H1 (cell line): Measurements from ENCODE around the gene DAZL. TPM values are rescaled to one million over a fixed set of nuclear protein-coding genes. Genes with fewer than 3 reads are reported as not detected.

Source experiments
- CTCF ChIA-PET: fragments of 300-600 bp; sonication (Branson Sonifier 250); formaldehyde crosslinking; loops from one replicate; lab custom pipeline; 2021; ENCODE audit not compliant: partially characterized antibody; lab: Charles Lee
- POLR2A ChIA-PET: fragments of 300-600 bp; sonication (Branson Sonifier 250); formaldehyde crosslinking; loops from one replicate; lab custom pipeline; 2021; ENCODE audit warnings: inconsistent platforms; ENCODE audit not compliant: partially characterized antibody; lab: Charles Lee
- DNase-seq, 2 experiments: peaks; one replicate each; pipeline versions ENCODE4 v3.0.0 to v3.0.0-alpha.2; 2010 to 2022; ENCODE audit warnings: low spot score in 2 of 2, low read depth in 1 of 2, mixed read lengths in 1 of 2
- FAIRE-seq: peaks from 2 replicates; lab custom pipeline; 2011; peaks lifted over from hg19 to GRCh38; lab: Jason Lieb, UNC
- H2AFZ ChIP-seq: 2 replicates; pipeline ENCODE4 v1.8.1; 2012; ENCODE audit warnings: low read length, inconsistent platforms
- H2AK5ac ChIP-seq: 2 replicates; pipeline ENCODE4 v1.6.1; 2013; ENCODE audit warnings: low read depth, low read length
- H2BK120ac ChIP-seq: replicated peaks from 2 replicates; pipeline ENCODE3; 2013; ENCODE audit warnings: low read depth, low read length, inconsistent platforms
- H2BK12ac ChIP-seq: 2 replicates; pipeline ENCODE4 v1.6.1; 2013; ENCODE audit warnings: low read depth, low read length
- H2BK15ac ChIP-seq: 2 replicates; pipeline ENCODE4 v1.6.1; 2013; ENCODE audit warnings: low read length
- H2BK20ac ChIP-seq: 2 replicates; pipeline ENCODE4 v1.6.1; 2013; ENCODE audit warnings: low read length
- H2BK5ac ChIP-seq: 2 replicates; pipeline ENCODE4 v1.6.1; 2013; ENCODE audit warnings: low read depth, low read length
- H3K14ac ChIP-seq: 2 replicates; pipeline ENCODE4 v1.6.1; 2013; ENCODE audit warnings: inconsistent platforms; ENCODE audit not compliant: insufficient read length
- H3K18ac ChIP-seq: 2 replicates; pipeline ENCODE4 v1.6.1; 2013; ENCODE audit warnings: low read length; ENCODE audit errors: extremely low read depth
- H3K23ac ChIP-seq: 2 replicates; pipeline ENCODE4 v1.6.1; 2013; ENCODE audit warnings: inconsistent platforms; ENCODE audit not compliant: insufficient read length
- H3K23me2 ChIP-seq: 2 replicates; pipeline ENCODE4 v1.6.1; 2013; ENCODE audit warnings: low read depth, low read length
- H3K27ac ChIP-seq: 2 replicates; pipeline ENCODE4 v1.6.1; 2011; ENCODE audit warnings: low read depth, low read length, inconsistent platforms
- H3K27me3 ChIP-seq, 4 experiments: replicated peaks in 1 of 4; 1 replicate in 1 of 4; 2 replicates in 3 of 4; pipeline versions ENCODE4 v1.6.1 to v1.8.1; 2011 to 2013; ENCODE audit warnings: low read length in 3 of 4, mild to moderate bottlenecking in 3 of 4, inconsistent platforms in 2 of 4, mixed read lengths in 2 of 4, moderate library complexity in 1 of 4; ENCODE audit not compliant: control insufficient read depth in 3 of 4, insufficient read depth in 3 of 4; ENCODE audit errors: extremely low read depth in 1 of 4
- H3K36me3 ChIP-seq, 4 experiments: 2 replicates each; pipeline versions ENCODE4 v1.6.1 to v1.8.1; 2011 to 2013; ENCODE audit warnings: mild to moderate bottlenecking in 4 of 4, low read length in 3 of 4, moderate library complexity in 2 of 4, control low read depth in 1 of 4, inconsistent platforms in 1 of 4; ENCODE audit not compliant: insufficient read depth in 4 of 4, control insufficient read depth in 2 of 4
- H3K4ac ChIP-seq: replicated peaks from 2 replicates; pipeline ENCODE3; 2013; ENCODE audit warnings: low read length, low read depth, mixed read lengths, inconsistent platforms; ENCODE audit not compliant: insufficient read length
- H3K4me1 ChIP-seq, 4 experiments: replicated peaks in 1 of 4; 1 replicate in 1 of 4; 2 replicates in 3 of 4; pipeline versions ENCODE4 v1.6.1 to v1.8.1; 2011 to 2013; ENCODE audit warnings: low read length in 3 of 4, inconsistent platforms in 2 of 4, mixed read lengths in 1 of 4; ENCODE audit not compliant: insufficient read depth in 4 of 4, control insufficient read depth in 3 of 4
- H3K4me2 ChIP-seq, 2 experiments: 2 replicates each; pipeline versions ENCODE4 v1.6.1 to v1.8.1; 2011 to 2013; ENCODE audit warnings: low read depth in 2 of 2, low read length in 2 of 2, control low read depth in 1 of 2, inconsistent platforms in 1 of 2, mild to moderate bottlenecking in 1 of 2; ENCODE audit not compliant: insufficient read depth in 1 of 2
- H3K4me3 ChIP-seq, 4 experiments: fragments of 200-600, 300-600 bp in 1 of 4; sonication (generic), shearing (Covaris generic), sonication (Bioruptor Twin) in 1 of 4; 2 replicates each; pipeline versions ENCODE4 v1.5.1 to v1.8.1; 2011 to 2016; ENCODE audit warnings: low read length in 4 of 4, low read depth in 3 of 4, control low read depth in 2 of 4, inconsistent platforms in 2 of 4, mild to moderate bottlenecking in 2 of 4, mixed read lengths in 1 of 4, moderate library complexity in 1 of 4; ENCODE audit not compliant: insufficient read depth in 2 of 4; ENCODE audit errors: extremely low read depth in 1 of 4
- H3K56ac ChIP-seq: replicated peaks from 2 replicates; pipeline ENCODE3; 2013; ENCODE audit warnings: low read depth, mild to moderate bottlenecking, mixed read lengths, low read length, inconsistent platforms; ENCODE audit not compliant: insufficient read length
- H3K79me1 ChIP-seq: 2 replicates; pipeline ENCODE4 v1.6.1; 2013; ENCODE audit warnings: low read depth, low read length, control low read depth
- H3K79me2 ChIP-seq, 2 experiments: 2 replicates each; pipeline versions ENCODE4 v1.6.1 to v1.8.1; 2012 to 2013; ENCODE audit warnings: low read length in 2 of 2, mild to moderate bottlenecking in 2 of 2, inconsistent platforms in 1 of 2; ENCODE audit not compliant: insufficient read depth in 2 of 2, control insufficient read depth in 1 of 2
- H3K9ac ChIP-seq, 4 experiments: replicated peaks in 1 of 4; 1 replicate in 1 of 4; 2 replicates in 3 of 4; pipeline versions ENCODE4 v1.6.1 to v1.8.1; 2011 to 2013; ENCODE audit warnings: low read depth in 3 of 4, low read length in 3 of 4, control low read depth in 2 of 4, mild to moderate bottlenecking in 2 of 4, moderate library complexity in 2 of 4, inconsistent platforms in 1 of 4; ENCODE audit errors: extremely low read depth in 1 of 4
- H3K9me3 ChIP-seq, 2 experiments: 2 replicates each; pipeline versions ENCODE4 v1.6.1 to v1.8.1; 2012 to 2013; ENCODE audit warnings: mild to moderate bottlenecking in 2 of 2, moderate library complexity in 2 of 2, control low read depth in 1 of 2, inconsistent platforms in 1 of 2, low read depth in 1 of 2, low read length in 1 of 2, mixed read lengths in 1 of 2; ENCODE audit not compliant: insufficient read depth in 2 of 2
- H4K20me1 ChIP-seq, 2 experiments: replicated peaks in 1 of 2; 2 replicates each; pipeline versions ENCODE3 to v1.8.1; 2011 to 2013; ENCODE audit warnings: inconsistent platforms in 2 of 2, low read length in 2 of 2, mild to moderate bottlenecking in 1 of 2; ENCODE audit not compliant: insufficient read depth in 2 of 2, control insufficient read depth in 1 of 2
- H4K5ac ChIP-seq: 2 replicates; pipeline ENCODE4 v1.6.1; 2013; ENCODE audit warnings: low read length, low read depth, mixed read lengths, inconsistent platforms; ENCODE audit not compliant: insufficient read length
- H4K8ac ChIP-seq: 2 replicates; pipeline ENCODE4 v1.8.0; 2013; ENCODE audit warnings: mild to moderate bottlenecking, moderate library complexity, low read length, inconsistent platforms; ENCODE audit not compliant: insufficient read depth; ENCODE audit errors: extremely low read depth
- H4K91ac ChIP-seq: replicated peaks from 2 replicates; pipeline ENCODE3; 2013; ENCODE audit warnings: low read length, mixed read lengths, inconsistent platforms; ENCODE audit not compliant: insufficient read length
- ASH2L ChIP-seq: fragments of 200-600, 300-600 bp; sonication (generic); IDR thresholded peaks from one replicate; pipeline ENCODE4 v1.7.1; 2017; ENCODE audit warnings: low read length
- BCL11A ChIP-seq, 2 experiments: IDR thresholded peaks; one replicate each; pipeline ENCODE4 v1.6.1; 2011; ENCODE audit warnings: low read depth in 2 of 2, low read length in 2 of 2, mild to moderate bottlenecking in 2 of 2
- BRCA1 ChIP-seq: IDR thresholded peaks from 2 replicates; pipeline ENCODE4 v1.6.1; 2012; ENCODE audit warnings: low read depth, low read length, improper control_type of control experiment
- CBX5 ChIP-seq: fragments of 300-800, 300-1000 bp; sonication (generic); IDR thresholded peaks from 2 replicates; pipeline ENCODE4 v1.7.1; 2016; ENCODE audit warnings: antibody characterized with exemption, low read length, low read depth
- CBX8 ChIP-seq: fragments of 300-800, 300-1000 bp; sonication (generic); IDR thresholded peaks from 2 replicates; pipeline ENCODE4 v1.7.1; 2016; ENCODE audit warnings: low read depth, low read length, borderline replicate concordance
- GABPA ChIP-seq: IDR thresholded peaks from 2 replicates; pipeline ENCODE4 v1.6.1; 2011; ENCODE audit warnings: mild to moderate bottlenecking, low read length, moderate library complexity, borderline replicate concordance; ENCODE audit not compliant: insufficient read depth
- HDAC2 ChIP-seq, 2 experiments: fragments of 300-600 bp in 1 of 2; sonication (generic) in 1 of 2; IDR thresholded peaks; 2 replicates each; pipeline ENCODE4 v1.6.1; 2011 to 2012; ENCODE audit warnings: low read depth in 2 of 2, low read length in 2 of 2, mild to moderate bottlenecking in 2 of 2, moderate library complexity in 2 of 2, borderline replicate concordance in 1 of 2, inconsistent platforms in 1 of 2
- PHF8 ChIP-seq: fragments of 200-600 bp; sonication (generic); conservative IDR thresholded peaks from 2 replicates; pipeline ENCODE4 v1.7.1; 2012; ENCODE audit warnings: low read depth, mild to moderate bottlenecking, inconsistent platforms, low read length, moderate library complexity
- RAD21 ChIP-seq, 2 experiments: IDR thresholded peaks in 1 of 2; conservative IDR thresholded peaks in 1 of 2; 2 replicates each; pipeline ENCODE4 v1.6.1; 2011; ENCODE audit warnings: low read depth in 2 of 2, low read length in 2 of 2, improper control_type of control experiment in 1 of 2, inconsistent platforms in 1 of 2, mild to moderate bottlenecking in 1 of 2, moderate library complexity in 1 of 2
- SIRT6 ChIP-seq: IDR thresholded peaks from one replicate; pipeline ENCODE4 v1.7.1; 2012; ENCODE audit warnings: low read length, inconsistent platforms
- SRF ChIP-seq: IDR thresholded peaks from 2 replicates; pipeline ENCODE4 v1.6.1; 2011; ENCODE audit warnings: mild to moderate bottlenecking, low read depth, low read length, moderate library complexity
- SUZ12 ChIP-seq: fragments of 200-600 bp; sonication (generic); IDR thresholded peaks from 2 replicates; pipeline ENCODE4 v1.6.1; 2012; ENCODE audit warnings: mild to moderate bottlenecking, inconsistent platforms, low read length, moderate library complexity, mixed read lengths
- TCF12 ChIP-seq: IDR thresholded peaks from 2 replicates; pipeline ENCODE4 v1.6.1; 2011; ENCODE audit warnings: low read depth, mild to moderate bottlenecking, low read length
- YY1 ChIP-seq: IDR thresholded peaks from 2 replicates; pipeline ENCODE4 v1.6.1; 2011; ENCODE audit warnings: low read depth, mild to moderate bottlenecking, low read length
- WGBS, 2 experiments: shearing (Covaris generic) in 1 of 2; methylation state at CpG; one replicate each; pipeline versions ENCODE4 v1.1.6 to v1.1.7; 2013 to 2015; ENCODE audit warnings: low lambda C conversion rate in 2 of 2, mixed read lengths in 2 of 2, inconsistent platforms in 1 of 2, low coverage in 1 of 2, missing lambda C conversion rate in 1 of 2; ENCODE audit not compliant: insufficient replicate concordance in 2 of 2, insufficient coverage in 1 of 2, insufficient read length in 1 of 2; ENCODE audit errors: extremely low coverage in 1 of 2, missing lambda C conversion rate in 1 of 2; 5-methylcytosine and 5-hydroxymethylcytosine counted together
- polyA plus RNA-seq, 7 experiments: library from polyadenylated mRNA; depleted of rRNA in 3 of 7; stranded (reverse) in 5 of 7; unstranded in 2 of 7; fragments of >200 nt in 5 of 7; fragments of 200-250 nt in 2 of 7; gene quantifications; 1 replicate in 5 of 7; 2 replicates in 1 of 7; 4 replicates in 1 of 7; pipeline versions ENCODE4 v1.2.1 to v1.2.3, GENCODE V29; 2011 to 2013; ENCODE audit warnings: missing spikeins in 2 of 7, mixed read lengths in 2 of 7
- total RNA-seq: library from RNA; stranded (reverse); fragmentation: NEBNext Ultra II Directional; extraction: Animal tissue kit (Norgen Biotek cat#: 25700); gene quantifications from 2 replicates; pipeline ENCODE4 v1.2.1, GENCODE V29; 2021

Gene DAZL
- total and polyA plus RNA-seq, 2 of the 8 experiments (the other 6 are each of a cell fraction or from before 2014, with no cell fraction given), result 3.4 to 5.9 TPM

DNA sequence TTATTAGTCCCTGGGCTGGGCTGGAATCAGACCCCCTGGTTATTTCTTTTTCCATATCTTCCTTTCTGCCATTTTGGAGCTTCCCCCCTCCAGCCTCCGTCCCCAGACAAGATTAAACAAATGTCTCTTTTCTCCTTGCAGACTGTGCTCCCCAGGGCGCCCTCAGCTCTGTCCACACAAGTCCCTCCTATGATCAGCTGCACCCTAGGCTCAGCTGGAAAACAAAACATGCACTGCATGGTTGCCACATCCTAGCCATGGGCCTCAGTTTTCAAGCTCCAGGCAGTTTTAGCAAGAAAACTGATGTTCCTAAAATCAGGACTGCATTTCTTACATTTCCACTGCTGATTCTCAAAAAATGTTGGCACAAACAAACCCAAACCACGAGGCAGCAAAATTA, 68.2 kb downstream of the DAZL start:
- no peak for FAIRE-seq
- H2BK5ac ChIP-seq, result no peak overlapping the region
- CTCF ChIA-PET, result interaction anchor here (1.0 to 4.4 kb wide), 9 partner anchors 10 to 269 kb away, joined by 3 to 17 read pairs (median 7); no protein-coding TSS in a partner anchor
- TF ChIP-seq CBX5 (no peak), PHF8 (no peak), SRF (no peak), GABPA (no peak), CBX8 (no peak), SUZ12 (no peak), TCF12 (no peak), ASH2L (no peak), BCL11A (IDR thresholded peaks at IDR 0.05; ENCODE audit: low read depth in 2 of 2, low read length in 2 of 2) (no peak), SIRT6 (no peak), RAD21 (IDR thresholded peaks at IDR 0.05 in 1 of 2, conservative IDR thresholded peaks at IDR 0.05 in 1 of 2; ENCODE audit: low read depth in 2 of 2, low read length in 2 of 2) (no peak), YY1 (no peak), BRCA1 (no peak), HDAC2 (IDR thresholded peaks at IDR 0.05; ENCODE audit: borderline replicate concordance in 1 of 2, low read depth in 2 of 2, low read length in 2 of 2) (no peak)

More for the DNA sequence above, 68.2 kb downstream of the DAZL start:
- Histone ChIP-seq H2AFZ (peak overlapping the region; percentile 66), H2AK5ac (no peak overlapping the region), H3K4me1 (peaks cover 0 to 14% (median 5%) of the 10 kb centered on the region in 4 experiments; a peak in 4 of 7 replicates), H2BK15ac (no peak overlapping the region), H2BK120ac (peak overlapping the region; percentile 9), H3K4me3 (no peak overlapping the region), H3K79me2 (no peaks in the 10 kb centered on the region), H3K27me3 (no peaks in the 10 kb centered on the region), H3K14ac (no peak overlapping the region), H3K79me1 (no peaks in the 10 kb centered on the region), H3K23me2 (no peaks in the 10 kb centered on the region; the same call in 1 of the 2 replicates), H4K8ac (no peak overlapping the region), H3K56ac (no peak overlapping the region), H3K27ac (no peak overlapping the region), H4K20me1 (no peaks in the 10 kb centered on the region), H4K5ac (no peak overlapping the region), H2BK20ac (0 out of 2 replicates have a peak overlapping the region, but pooled peaks have one; percentile 40), H3K4ac (no peak overlapping the region), H4K91ac (no peak overlapping the region), H3K23ac (no peak overlapping the region), H3K9me3 (no peaks in the 10 kb centered on the region), H3K36me3 (no peaks in the 10 kb centered on the region; a peak in 1 of 8 replicates), H3K9ac (no peak overlapping the region), H3K4me2 (no peak overlapping the region), H2BK12ac (no peak overlapping the region), H3K18ac (no peak overlapping the region)
- no peak for DNase-seq
- WGBS, 2 experiments, result 88% methylated on average over 3 of the region's 3 CpGs; no CpG with 5 or more reads in 1 of the 2 experiments
- POLR2A ChIA-PET, result interaction anchor here (1.0 to 1.1 kb wide), 2 partner anchors 8 to 14 kb away, joined by 4 read pairs; no protein-coding TSS in a partner anchor
